ENCODE results near the gene SEMA5A. TPM values are rescaled to one million over a fixed set of nuclear protein-coding genes. Genes with fewer than 3 reads are reported as not detected.
A peak's percentile ranks its signal among the peaks of the same experiment; 100 is the strongest.

Gene SEMA5A
- total RNA-seq, 2 donors from 2014 or later, result 13.3 to 17.6 TPM

- Histone ChIP-seq H3K9me3 (no peaks in the 10 kb centered on the region), H3K27ac (no peak overlapping the region), H3K36me3 (no peaks in the 10 kb centered on the region), H3K4me3 (no peak overlapping the region), H3K27me3 (replicated peaks; ENCODE audit: insufficient read depth) (no peaks in the 10 kb centered on the region), H3K4me1 (ENCODE audit: control insufficient read depth in 1 of 2, low read depth in 2 of 2) (peaks cover 0 to 11% of the 10 kb centered on the region in 2 donors)
- TF ChIP-seq CTCF (IDR thresholded peaks at IDR 0.05), result no peak
- DNase-seq (ENCODE audit: low spot score) (no peak), ATAC-seq (ENCODE audit: insufficient number of reproducible peaks, low FRiP score, low read depth) (no peak)
Measured at GRCh38 chr5:9470410-9470809, 75.5 kb downstream of the SEMA5A start.

GRCh38 chr5:9468060-9468388 is 77.9 kb downstream of the SEMA5A start:
- TF ChIP-seq CTCF (IDR thresholded peaks at IDR 0.05), result no peak
- Histone ChIP-seq H3K27ac (peak overlapping the region; percentile 44 to 61), H3K4me3 (peak overlapping the region; percentile 22), H3K9me3 (no peaks in the 10 kb centered on the region), H3K27me3 (replicated peaks; ENCODE audit: insufficient read depth) (no peaks in the 10 kb centered on the region), H3K4me1 (ENCODE audit: control insufficient read depth in 1 of 2, low read depth in 2 of 2) (peaks cover 0 to 11% of the 10 kb centered on the region in 2 donors), H3K36me3 (no peaks in the 10 kb centered on the region)
- DNase-seq (ENCODE audit: low spot score), result peak; percentile 15
- peak; percentile 74 for ATAC-seq (ENCODE audit: insufficient number of reproducible peaks, low FRiP score, low read depth)

GRCh38 chr5:9467199-9468059 is 78.4 kb downstream of the SEMA5A start:
- H3K27ac ChIP-seq, result peak overlapping the region; percentile 44 to 61

GRCh38 chr5:9466697-9467096 is 79.2 kb downstream of the SEMA5A start:
- Histone ChIP-seq H3K36me3 (no peaks in the 10 kb centered on the region), H3K27me3 (replicated peaks; ENCODE audit: insufficient read depth) (no peaks in the 10 kb centered on the region), H3K4me3 (no peak overlapping the region), H3K4me1 (ENCODE audit: control insufficient read depth in 1 of 2, low read depth in 2 of 2) (peaks cover 0 to 11% of the 10 kb centered on the region in 2 donors), H3K27ac (no peak overlapping the region), H3K9me3 (no peaks in the 10 kb centered on the region)
- ATAC-seq (ENCODE audit: insufficient number of reproducible peaks, low FRiP score, low read depth), result no peak
- no peak for TF ChIP-seq CTCF (IDR thresholded peaks at IDR 0.05)
- no peak for DNase-seq (ENCODE audit: low spot score)

More at GRCh38 chr5:9467199-9468059, 78.4 kb downstream of the SEMA5A start:
- Histone ChIP-seq H3K4me3 (peak overlapping the region; percentile 18), H3K9me3 (no peaks in the 10 kb centered on the region), H3K36me3 (no peaks in the 10 kb centered on the region), H3K4me1 (ENCODE audit: control insufficient read depth in 1 of 2, low read depth in 2 of 2) (peaks cover 0 to 11% of the 10 kb centered on the region in 2 donors), H3K27me3 (replicated peaks; ENCODE audit: insufficient read depth) (no peaks in the 10 kb centered on the region)
- no peak for ATAC-seq (ENCODE audit: insufficient number of reproducible peaks, low FRiP score, low read depth)
- TF ChIP-seq CTCF (IDR thresholded peaks at IDR 0.05), result no peak
- no peak for DNase-seq (ENCODE audit: low spot score)

- DNase-seq (ENCODE audit: low spot score) (no peak), ATAC-seq (ENCODE audit: insufficient number of reproducible peaks, low FRiP score, low read depth) (no peak)
- H3K4me3 ChIP-seq, result no peak overlapping the region
- H3K27me3 ChIP-seq (replicated peaks; ENCODE audit: insufficient read depth), result no peaks in the 10 kb centered on the region
- H3K27ac ChIP-seq, result no peak overlapping the region
- no peak for TF ChIP-seq CTCF (IDR thresholded peaks at IDR 0.05)
- H3K9me3 ChIP-seq, result no peaks in the 10 kb centered on the region
- peaks cover 0 to 11% of the 10 kb centered on the region in 2 donors for H3K4me1 ChIP-seq (ENCODE audit: control insufficient read depth in 1 of 2, low read depth in 2 of 2)
- no peaks in the 10 kb centered on the region for H3K36me3 ChIP-seq
Measured at GRCh38 chr5:9464478-9464877, 81.4 kb downstream of the SEMA5A start.
